Immature natural killer cell (primary cell): Measurements from ENCODE around the gene GMDS. TPM values are rescaled to one million over a fixed set of nuclear protein-coding genes. Genes with fewer than 3 reads are reported as not detected.

Source experiments
- DNase-seq, 3 donors: peaks; one replicate each; pipeline ENCODE4 v3.0.0; 2022; ENCODE audit warnings: mixed read lengths in 1 of 3
- H3K27ac Mint-ChIP-seq, 6 donors: one replicate each; pipeline ENCODE4 v1.8.0; 2020; ENCODE audit warnings: mixed read lengths in 6 of 6, mild to moderate bottlenecking in 5 of 6, inconsistent platforms in 4 of 6, moderate library complexity in 3 of 6
- H3K27me3 Mint-ChIP-seq, 3 donors: one replicate each; pipeline ENCODE4 v1.8.0; 2020 to 2021; ENCODE audit warnings: low read depth in 3 of 3, mild to moderate bottlenecking in 3 of 3, mixed read lengths in 3 of 3, moderate library complexity in 3 of 3, inconsistent platforms in 1 of 3
- H3K36me3 Mint-ChIP-seq, 3 donors: one replicate each; pipeline ENCODE4 v1.8.0; 2020; ENCODE audit warnings: mixed read lengths in 3 of 3, inconsistent platforms in 2 of 3, mild to moderate bottlenecking in 2 of 3
- H3K4me1 Mint-ChIP-seq, 2 donors: one replicate each; pipeline ENCODE4 v1.8.0; 2020; ENCODE audit warnings: inconsistent platforms in 2 of 2, mild to moderate bottlenecking in 2 of 2, mixed read lengths in 2 of 2, moderate library complexity in 1 of 2
- H3K4me3 Mint-ChIP-seq, 5 donors: one replicate each; pipeline ENCODE4 v1.8.0; 2020; ENCODE audit warnings: mild to moderate bottlenecking in 5 of 5, mixed read lengths in 5 of 5, inconsistent platforms in 3 of 5, moderate library complexity in 3 of 5
- H3K9me3 Mint-ChIP-seq, 6 donors: one replicate each; pipeline ENCODE4 v1.8.0; 2020; ENCODE audit warnings: mild to moderate bottlenecking in 6 of 6, mixed read lengths in 6 of 6, inconsistent platforms in 4 of 6, moderate library complexity in 3 of 6
- polyA plus RNA-seq, 3 donors: library from polyadenylated mRNA; unstranded; fragments of 300-500 nt; fragmentation: Illumina TruSeq; gene quantifications; one replicate each; pipeline ENCODE4 v1.2.3, GENCODE V29; 2021

The GMDS gene
- polyA plus RNA-seq, 3 donors from 2014 or later: 14.1 to 25.4 (median 22.5) TPM

DNA sequence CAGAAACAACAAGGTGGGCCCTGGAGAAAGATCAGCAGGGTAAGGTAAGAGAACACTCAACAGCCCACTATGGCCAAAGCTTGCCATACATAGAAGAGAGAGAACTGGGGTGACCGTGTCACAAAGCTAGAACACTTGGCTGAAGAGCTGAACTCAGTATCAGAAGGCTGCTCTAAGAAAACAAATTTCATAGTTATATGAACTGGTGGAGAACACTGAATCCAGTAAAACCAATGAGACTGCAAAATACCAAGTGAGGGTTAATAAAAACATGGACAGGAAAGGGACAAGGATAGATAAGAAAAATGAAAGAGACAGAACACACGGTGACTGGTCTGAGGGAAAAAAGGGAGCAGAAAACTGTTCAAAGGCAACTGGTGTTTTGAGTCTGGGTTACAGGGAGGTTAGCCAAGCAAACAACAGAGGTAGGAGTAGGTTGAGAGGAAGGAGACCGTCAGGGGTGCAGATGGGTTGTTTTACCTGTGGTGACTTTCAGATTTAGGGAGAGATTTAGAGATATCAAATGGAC, 56.5 kb downstream of the GMDS start:
- no peaks in the 10 kb centered on the region for H3K27me3 Mint-ChIP-seq
- DNase-seq: no peak
- H3K4me1 Mint-ChIP-seq: peaks cover 0 to 6% of the 10 kb centered on the region in 2 donors
- no peaks in the 10 kb centered on the region for H3K9me3 Mint-ChIP-seq
- no peak overlapping the region for H3K4me3 Mint-ChIP-seq
- peaks cover 0 to under 1% (median 0%) of the 10 kb centered on the region in 3 donors for H3K36me3 Mint-ChIP-seq
- H3K27ac Mint-ChIP-seq: no peak overlapping the region

DNA sequence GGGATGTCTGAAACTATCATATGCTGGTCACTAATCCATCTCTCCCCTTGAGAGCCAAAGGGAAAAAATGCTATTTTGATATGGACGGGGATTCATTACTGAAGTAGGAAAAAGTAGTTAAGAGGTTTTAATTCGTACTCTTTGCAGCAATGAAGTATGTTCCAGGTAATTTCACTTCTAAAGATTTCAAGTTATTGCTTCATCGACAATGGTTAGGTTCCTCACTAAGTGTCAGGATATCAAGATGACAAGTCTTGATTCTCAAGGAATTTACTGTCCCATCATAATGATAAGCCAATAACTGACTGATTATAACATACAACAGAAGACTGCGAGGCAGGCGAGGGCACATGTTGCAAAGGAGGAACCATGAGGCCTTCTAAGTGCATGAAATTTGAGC, 57.0 kb downstream of the GMDS start:
- no peaks in the 10 kb centered on the region for H3K27me3 Mint-ChIP-seq
- H3K27ac Mint-ChIP-seq: no peak overlapping the region
- H3K9me3 Mint-ChIP-seq: no peaks in the 10 kb centered on the region
- no peaks in the 10 kb centered on the region for H3K36me3 Mint-ChIP-seq
- no peak overlapping the region for H3K4me3 Mint-ChIP-seq
- DNase-seq: no peak
- H3K4me1 Mint-ChIP-seq: peaks cover under 1 to 6% of the 10 kb centered on the region in 2 donors

DNA sequence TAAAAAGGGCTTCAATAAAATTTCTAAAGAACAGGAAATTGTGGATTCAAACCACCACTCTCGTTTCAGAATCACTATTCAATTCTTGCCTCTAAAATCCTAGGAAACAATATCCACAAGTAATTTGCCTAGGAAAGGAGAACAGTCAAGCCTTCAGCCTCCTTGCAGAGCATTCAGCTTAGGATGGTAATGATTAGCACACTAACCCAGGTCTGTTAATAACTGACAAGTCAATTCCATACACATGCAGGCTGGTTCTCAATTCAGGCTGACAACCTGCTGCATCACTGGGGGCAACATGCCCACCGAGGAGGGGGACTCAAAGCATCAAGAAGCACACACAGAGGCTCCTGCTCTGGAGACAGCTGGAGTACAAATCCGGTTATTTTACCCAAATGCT, 57.6 kb downstream of the GMDS start:
- H3K36me3 Mint-ChIP-seq: no peaks in the 10 kb centered on the region
- no peak for DNase-seq
- peaks cover 1 to 6% of the 10 kb centered on the region in 2 donors for H3K4me1 Mint-ChIP-seq
- H3K27me3 Mint-ChIP-seq: no peaks in the 10 kb centered on the region
- H3K9me3 Mint-ChIP-seq: no peaks in the 10 kb centered on the region
- H3K27ac Mint-ChIP-seq: no peak overlapping the region
- H3K4me3 Mint-ChIP-seq: no peak overlapping the region

DNA sequence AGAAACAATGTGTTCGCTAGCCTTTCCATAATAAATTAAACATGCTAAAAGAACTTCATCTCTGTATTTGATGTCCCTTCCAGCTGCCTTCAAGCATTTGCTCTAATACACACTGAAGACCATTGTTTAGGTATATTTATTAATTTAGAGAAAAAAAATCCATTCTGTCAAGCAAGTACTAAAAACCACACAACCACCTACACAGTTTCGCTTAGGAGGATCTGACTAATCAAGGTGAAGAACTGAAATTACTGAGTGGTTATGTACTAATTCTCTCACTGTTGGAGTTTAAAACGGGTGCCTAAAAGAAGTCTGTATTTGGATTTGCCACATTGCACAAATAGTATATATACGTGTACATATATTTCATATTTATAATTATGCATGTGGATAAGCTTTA, 58.9 kb downstream of the GMDS start:
- Mint-ChIP-seq H3K27me3 (no peaks in the 10 kb centered on the region), H3K36me3 (no peaks in the 10 kb centered on the region), H3K27ac (no peak overlapping the region), H3K4me3 (no peak overlapping the region), H3K9me3 (no peaks in the 10 kb centered on the region), H3K4me1 (peaks cover 2 to 11% of the 10 kb centered on the region in 2 donors)
- no peak for DNase-seq

GRCh38 chr6:2185466-2185865, 59.9 kb downstream of the GMDS start:
- peaks cover 2 to 14% of the 10 kb centered on the region in 2 donors for H3K4me1 Mint-ChIP-seq
- no peak overlapping the region for H3K4me3 Mint-ChIP-seq
- H3K27me3 Mint-ChIP-seq: no peaks in the 10 kb centered on the region
- no peaks in the 10 kb centered on the region for H3K9me3 Mint-ChIP-seq
- H3K36me3 Mint-ChIP-seq: no peaks in the 10 kb centered on the region
- no peak overlapping the region for H3K27ac Mint-ChIP-seq
- DNase-seq: no peak

DNA sequence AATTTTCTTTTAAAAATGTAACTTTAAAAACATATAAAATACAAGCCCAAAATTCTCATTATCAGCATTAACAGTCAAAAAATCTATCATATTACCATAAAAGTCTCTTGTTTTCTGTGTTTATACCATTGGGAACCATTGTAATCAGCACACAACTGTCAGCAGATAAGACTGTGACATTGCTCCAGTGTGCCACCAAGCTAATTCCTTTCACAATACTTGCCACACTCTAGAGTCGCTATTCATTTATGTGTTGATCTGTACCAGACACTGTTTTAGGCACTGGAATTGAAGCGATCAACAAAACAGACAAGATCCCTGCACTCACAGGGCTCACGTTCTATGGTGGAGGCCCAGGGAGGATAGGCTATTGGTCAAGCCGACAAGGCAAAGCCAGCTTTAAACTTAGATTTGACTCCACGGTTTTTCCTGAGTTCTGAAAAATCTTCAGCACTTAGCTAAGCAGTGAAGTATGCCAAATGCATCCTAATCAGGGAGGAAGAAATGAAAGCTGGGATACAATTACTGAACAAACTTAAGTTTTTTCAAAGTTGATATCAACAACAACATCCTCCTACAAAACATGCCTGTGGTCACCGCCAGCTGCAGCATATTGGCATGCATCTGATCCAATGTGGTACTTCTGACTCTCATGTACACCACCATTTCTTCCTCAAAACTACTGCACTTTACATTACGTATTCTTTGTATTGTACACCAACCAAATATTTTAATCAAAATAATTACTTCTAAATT, 60.5 kb downstream of the GMDS start:
- H3K27me3 Mint-ChIP-seq: no peaks in the 10 kb centered on the region
- no peak overlapping the region for H3K27ac Mint-ChIP-seq
- H3K4me3 Mint-ChIP-seq: no peak overlapping the region
- no peaks in the 10 kb centered on the region for H3K9me3 Mint-ChIP-seq
- no peaks in the 10 kb centered on the region for H3K36me3 Mint-ChIP-seq
- no peak for DNase-seq
- H3K4me1 Mint-ChIP-seq: peaks cover 2 to 14% of the 10 kb centered on the region in 2 donors

GRCh38 chr6:2183752-2184151, 61.7 kb downstream of the GMDS start:
- no peaks in the 10 kb centered on the region for H3K36me3 Mint-ChIP-seq
- no peak for DNase-seq
- no peak overlapping the region for H3K27ac Mint-ChIP-seq
- H3K4me1 Mint-ChIP-seq: peaks cover 2 to 14% of the 10 kb centered on the region in 2 donors
- H3K4me3 Mint-ChIP-seq: no peak overlapping the region
- no peaks in the 10 kb centered on the region for H3K27me3 Mint-ChIP-seq
- no peaks in the 10 kb centered on the region for H3K9me3 Mint-ChIP-seq

GRCh38 chr6:2183246-2183645, 62.2 kb downstream of the GMDS start:
- Mint-ChIP-seq H3K9me3 (peaks cover 0 to 2% (median under 1%) of the 10 kb centered on the region in 6 donors), H3K27ac (no peak overlapping the region), H3K27me3 (no peaks in the 10 kb centered on the region), H3K36me3 (peaks cover under 1% of the 10 kb centered on the region in 3 donors), H3K4me3 (no peak overlapping the region), H3K4me1 (peaks cover 2 to 14% of the 10 kb centered on the region in 2 donors)
- DNase-seq: no peak

DNA sequence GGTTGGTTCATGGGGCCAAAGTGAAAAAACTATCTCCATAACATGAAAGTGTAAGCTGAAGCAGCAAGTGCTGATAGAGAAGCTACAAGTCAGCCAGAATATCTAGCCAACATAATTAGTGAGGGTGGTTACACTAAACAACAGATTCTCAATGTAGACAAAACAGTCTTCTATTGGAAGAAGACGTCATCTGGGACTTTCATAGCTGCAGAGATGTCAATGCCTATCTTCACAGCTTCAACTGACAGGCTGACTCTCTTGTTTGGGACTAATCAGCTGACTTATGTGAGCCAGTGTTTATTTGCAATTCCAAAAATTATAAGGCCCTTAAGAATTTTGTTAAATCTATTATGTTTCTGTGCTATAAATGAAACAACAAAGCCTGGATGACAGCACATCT, 63.2 kb downstream of the GMDS start:
- DNase-seq: no peak
- Mint-ChIP-seq H3K27me3 (no peaks in the 10 kb centered on the region), H3K4me3 (no peak overlapping the region), H3K9me3 (peaks cover 1 to 11% (median 5%) of the 10 kb centered on the region in 6 donors), H3K4me1 (peaks cover 2 to 14% of the 10 kb centered on the region in 2 donors), H3K36me3 (peaks cover 7 to 9% (median 9%) of the 10 kb centered on the region in 3 donors), H3K27ac (no peak overlapping the region)

DNA sequence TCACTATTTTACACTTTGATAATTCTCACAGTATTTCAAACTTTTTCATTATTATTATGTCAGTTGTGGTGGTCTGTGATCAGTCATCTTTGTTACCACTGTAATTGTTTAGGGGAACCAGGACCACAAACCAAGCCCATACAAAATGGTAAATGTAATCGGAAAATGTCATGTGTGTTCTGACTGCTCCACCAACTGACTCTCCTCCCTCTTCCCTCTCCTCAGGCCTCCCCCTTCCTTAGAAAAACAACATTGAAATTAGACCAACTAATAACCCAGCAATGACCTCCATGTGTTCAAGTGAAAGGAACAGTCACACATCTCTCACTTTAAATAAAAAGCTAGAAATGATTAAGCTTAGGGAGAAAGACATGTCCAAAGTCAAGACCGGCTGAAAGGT, 63.8 kb downstream of the GMDS start:
- no peak overlapping the region for H3K27ac Mint-ChIP-seq
- DNase-seq: no peak
- peaks cover 3 to 18% of the 10 kb centered on the region in 2 donors for H3K4me1 Mint-ChIP-seq
- H3K4me3 Mint-ChIP-seq: no peak overlapping the region
- H3K27me3 Mint-ChIP-seq: no peaks in the 10 kb centered on the region
- peaks cover 1 to 11% (median 8%) of the 10 kb centered on the region in 6 donors for H3K9me3 Mint-ChIP-seq
- H3K36me3 Mint-ChIP-seq: peaks cover 7 to 12% (median 9%) of the 10 kb centered on the region in 3 donors

DNA sequence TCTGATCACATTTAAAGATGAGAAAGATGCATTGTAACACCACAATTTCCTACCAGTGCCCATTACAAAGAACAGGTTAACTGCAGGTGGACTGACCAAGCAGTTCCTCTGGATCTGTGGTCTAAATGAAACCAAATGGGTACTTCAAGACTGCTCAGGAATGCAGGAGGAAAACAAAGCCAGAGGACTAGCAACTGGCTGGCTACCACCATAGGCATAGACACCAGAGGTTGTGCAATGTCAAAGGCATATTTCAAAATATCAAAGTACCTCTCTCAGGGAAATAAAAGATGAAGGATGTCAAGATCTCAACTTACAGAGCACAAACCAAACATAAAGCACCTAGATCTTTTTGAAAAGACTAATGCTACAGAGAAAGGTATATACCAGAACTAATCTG, 65.5 kb downstream of the GMDS start:
- DNase-seq: no peak
- peaks cover 5 to 23% of the 10 kb centered on the region in 2 donors for H3K4me1 Mint-ChIP-seq
- H3K27me3 Mint-ChIP-seq: no peaks in the 10 kb centered on the region
- no peak overlapping the region for H3K27ac Mint-ChIP-seq
- peaks cover 1 to 11% (median 8%) of the 10 kb centered on the region in 6 donors for H3K9me3 Mint-ChIP-seq
- peaks cover 7 to 12% (median 9%) of the 10 kb centered on the region in 3 donors for H3K36me3 Mint-ChIP-seq
- H3K4me3 Mint-ChIP-seq: no peak overlapping the region

DNA sequence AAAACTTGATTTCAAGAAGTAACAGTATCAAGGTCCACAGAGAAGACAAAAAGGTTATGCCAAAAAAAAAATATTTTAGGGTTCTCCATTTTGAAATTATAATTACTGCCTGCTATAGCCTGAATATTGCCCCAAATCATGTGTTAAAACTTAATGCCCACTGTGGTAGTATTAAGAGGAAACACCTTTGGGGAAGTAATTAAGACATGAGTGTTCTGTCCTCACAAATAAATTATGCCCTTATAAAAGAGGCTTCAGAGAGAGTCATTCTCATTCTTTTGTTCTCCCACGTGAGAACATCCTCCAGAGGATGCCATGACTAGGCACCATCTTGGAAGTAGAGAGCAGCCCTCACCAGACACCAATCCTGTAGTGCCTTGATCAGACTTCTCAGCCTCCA, 66.2 kb downstream of the GMDS start:
- no peak for DNase-seq
- peaks cover 5 to 20% of the 10 kb centered on the region in 2 donors for H3K4me1 Mint-ChIP-seq
- no peak overlapping the region for H3K27ac Mint-ChIP-seq
- H3K27me3 Mint-ChIP-seq: no peaks in the 10 kb centered on the region
- peaks cover 1 to 11% (median 8%) of the 10 kb centered on the region in 6 donors for H3K9me3 Mint-ChIP-seq
- H3K4me3 Mint-ChIP-seq: no peak overlapping the region
- peaks cover 7 to 12% (median 9%) of the 10 kb centered on the region in 3 donors for H3K36me3 Mint-ChIP-seq

DNA sequence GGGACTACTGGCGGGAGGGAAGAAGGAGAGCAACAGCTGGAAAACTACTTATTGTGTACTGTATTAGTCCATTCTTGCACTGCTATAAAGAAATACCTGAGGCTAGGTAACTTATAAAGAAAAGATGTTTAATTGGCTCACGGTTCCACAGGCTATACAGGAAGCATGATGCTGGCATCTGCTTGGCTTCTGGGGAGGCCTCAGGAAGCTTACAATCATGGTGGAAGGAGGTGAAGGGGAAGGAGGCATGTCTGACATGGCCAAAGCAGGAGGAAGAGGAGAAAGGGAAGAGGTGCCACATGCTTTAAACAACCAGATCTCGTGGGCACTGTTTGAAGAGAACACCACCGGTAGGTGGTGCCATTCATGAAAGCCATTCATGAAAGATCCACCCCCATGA, 67.3 kb downstream of the GMDS start:
- H3K27ac Mint-ChIP-seq: peak overlapping the region in 1 of 6 donors; percentile 55
- no peak overlapping the region for H3K4me3 Mint-ChIP-seq
- H3K9me3 Mint-ChIP-seq: peaks cover 1 to 11% (median 8%) of the 10 kb centered on the region in 6 donors
- H3K4me1 Mint-ChIP-seq: peaks cover 3 to 17% of the 10 kb centered on the region in 2 donors
- peaks cover 7 to 12% (median 9%) of the 10 kb centered on the region in 3 donors for H3K36me3 Mint-ChIP-seq
- DNase-seq: no peak
- H3K27me3 Mint-ChIP-seq: no peaks in the 10 kb centered on the region

DNA sequence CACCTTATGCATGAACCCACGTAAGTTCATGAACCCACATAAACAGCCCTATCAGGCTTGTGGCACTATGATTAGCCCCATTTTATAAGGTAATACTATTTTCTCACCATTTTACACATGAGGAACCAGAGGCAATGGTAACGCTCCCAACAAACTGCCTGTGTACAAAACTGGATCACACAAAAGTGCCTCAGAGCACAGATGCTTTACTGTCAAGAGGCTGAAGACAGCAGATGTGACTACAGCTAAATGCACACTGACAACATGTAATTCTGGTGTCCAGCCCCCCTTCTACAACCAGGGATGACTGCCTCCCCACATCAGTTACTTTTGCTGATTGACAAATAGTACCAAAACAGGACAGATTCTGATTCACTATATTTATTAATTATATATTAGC, 69.6 kb downstream of the GMDS start:
- peaks cover 7 to 12% (median 9%) of the 10 kb centered on the region in 3 donors for H3K36me3 Mint-ChIP-seq
- H3K4me1 Mint-ChIP-seq: peaks cover 2 to 23% of the 10 kb centered on the region in 2 donors
- H3K4me3 Mint-ChIP-seq: no peak overlapping the region
- H3K9me3 Mint-ChIP-seq: peaks cover 1 to 11% (median 8%) of the 10 kb centered on the region in 6 donors
- no peak overlapping the region for H3K27ac Mint-ChIP-seq
- H3K27me3 Mint-ChIP-seq: no peaks in the 10 kb centered on the region
- DNase-seq: no peak
